Peyer's patch (tissue), 4 donors: ENCODE results near the gene OR51A7. TPM values are rescaled to one million over a fixed set of nuclear protein-coding genes. Genes with fewer than 3 reads are reported as not detected.

Source experiments
- DNase-seq, 3 donors: peaks; one replicate each; pipeline ENCODE4 v3.0.0-alpha.2; 2017 to 2019
- H3K27ac ChIP-seq, 4 donors: fragments of 200-600 bp; sonication (generic); one replicate each; pipeline ENCODE4 v1.5.1; 2016 to 2019
- H3K27me3 ChIP-seq, 2 donors: fragments of 200-600 bp; sonication (generic); one replicate each; pipeline ENCODE4 v1.5.1; 2019
- H3K36me3 ChIP-seq, 3 donors: fragments of 200-600 bp; sonication (generic); one replicate each; pipeline ENCODE4 v1.5.1; 2016 to 2019
- H3K4me1 ChIP-seq, 4 donors: fragments of 200-600 bp; sonication (generic); one replicate each; pipeline ENCODE4 v1.5.1; 2016 to 2019
- H3K4me3 ChIP-seq, 4 donors: fragments of 200-600 bp; sonication (generic); 1 replicate in 3 of 4; 2 replicates in 1 of 4; pipeline ENCODE4 v1.5.1; 2016 to 2019; ENCODE audit warnings: mild to moderate bottlenecking in 1 of 4
- H3K9me3 ChIP-seq, 4 donors: fragments of 200-600 bp; sonication (generic); one replicate each; pipeline ENCODE4 v1.5.1; 2016 to 2019; ENCODE audit warnings: mild to moderate bottlenecking in 1 of 4
- POLR2A ChIP-seq, 2 donors: fragments of 450-650 bp; IDR thresholded peaks; one replicate each; pipeline ENCODE4 v1.5.1; 2017; ENCODE audit warnings: antibody characterized with exemption in 2 of 2, mild to moderate bottlenecking in 2 of 2, moderate library complexity in 2 of 2
- total RNA-seq, 4 donors: library from RNA; depleted of rRNA; stranded (reverse); fragments of >200 nt; gene quantifications; one replicate each; pipeline ENCODE4 v1.1.0, GENCODE V29; 2016
- TF ChIP-seq, protein P1 (sequence below), 6 experiments: fragments of 450-650 bp in 4 of 6; fragments of 200-600 bp in 2 of 6; sonication (generic) in 1 of 6; IDR thresholded peaks; one replicate each; pipeline ENCODE4 v1.5.1; 2017 to 2019; ENCODE audit warnings: antibody characterized with exemption in 6 of 6, mild to moderate bottlenecking in 3 of 6, moderate library complexity in 1 of 6

The OR51A7 gene
- total RNA-seq, 4 donors from 2014 or later = not detected

DNA sequence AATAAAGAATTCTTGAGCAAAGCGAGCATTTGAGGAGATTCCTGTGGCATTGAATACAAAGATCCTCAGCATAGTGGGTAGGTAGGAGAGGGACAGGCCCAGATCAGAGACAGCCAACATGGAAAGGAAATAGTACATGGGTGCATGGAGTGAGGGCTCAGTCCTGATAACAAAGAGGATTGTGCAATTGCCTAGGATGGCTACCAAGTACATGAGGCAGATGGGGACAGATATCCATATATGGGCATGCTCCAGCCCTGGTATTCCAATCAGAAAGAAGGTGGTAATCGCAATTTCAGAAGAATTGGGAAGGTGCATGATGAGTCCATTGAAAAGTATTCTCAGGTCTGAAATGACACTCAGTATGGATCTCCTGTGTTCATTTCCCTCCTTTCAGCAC lies 13.3 kb upstream of the OR51A7 start:
- H3K4me1 ChIP-seq = no peaks in the 10 kb centered on the region
- TF ChIP-seq, protein P1, sequence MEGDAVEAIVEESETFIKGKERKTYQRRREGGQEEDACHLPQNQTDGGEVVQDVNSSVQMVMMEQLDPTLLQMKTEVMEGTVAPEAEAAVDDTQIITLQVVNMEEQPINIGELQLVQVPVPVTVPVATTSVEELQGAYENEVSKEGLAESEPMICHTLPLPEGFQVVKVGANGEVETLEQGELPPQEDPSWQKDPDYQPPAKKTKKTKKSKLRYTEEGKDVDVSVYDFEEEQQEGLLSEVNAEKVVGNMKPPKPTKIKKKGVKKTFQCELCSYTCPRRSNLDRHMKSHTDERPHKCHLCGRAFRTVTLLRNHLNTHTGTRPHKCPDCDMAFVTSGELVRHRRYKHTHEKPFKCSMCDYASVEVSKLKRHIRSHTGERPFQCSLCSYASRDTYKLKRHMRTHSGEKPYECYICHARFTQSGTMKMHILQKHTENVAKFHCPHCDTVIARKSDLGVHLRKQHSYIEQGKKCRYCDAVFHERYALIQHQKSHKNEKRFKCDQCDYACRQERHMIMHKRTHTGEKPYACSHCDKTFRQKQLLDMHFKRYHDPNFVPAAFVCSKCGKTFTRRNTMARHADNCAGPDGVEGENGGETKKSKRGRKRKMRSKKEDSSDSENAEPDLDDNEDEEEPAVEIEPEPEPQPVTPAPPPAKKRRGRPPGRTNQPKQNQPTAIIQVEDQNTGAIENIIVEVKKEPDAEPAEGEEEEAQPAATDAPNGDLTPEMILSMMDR (IDR thresholded peaks at IDR 0.05) = no peak
- TF ChIP-seq POLR2A (IDR thresholded peaks at IDR 0.05) = no peak
- no peak overlapping the region for H3K4me3 ChIP-seq
- no peaks in the 10 kb centered on the region for H3K36me3 ChIP-seq
- H3K9me3 ChIP-seq = no peaks in the 10 kb centered on the region
- no peaks in the 10 kb centered on the region for H3K27me3 ChIP-seq
- no peak for DNase-seq
- H3K27ac ChIP-seq = no peak overlapping the region

DNA sequence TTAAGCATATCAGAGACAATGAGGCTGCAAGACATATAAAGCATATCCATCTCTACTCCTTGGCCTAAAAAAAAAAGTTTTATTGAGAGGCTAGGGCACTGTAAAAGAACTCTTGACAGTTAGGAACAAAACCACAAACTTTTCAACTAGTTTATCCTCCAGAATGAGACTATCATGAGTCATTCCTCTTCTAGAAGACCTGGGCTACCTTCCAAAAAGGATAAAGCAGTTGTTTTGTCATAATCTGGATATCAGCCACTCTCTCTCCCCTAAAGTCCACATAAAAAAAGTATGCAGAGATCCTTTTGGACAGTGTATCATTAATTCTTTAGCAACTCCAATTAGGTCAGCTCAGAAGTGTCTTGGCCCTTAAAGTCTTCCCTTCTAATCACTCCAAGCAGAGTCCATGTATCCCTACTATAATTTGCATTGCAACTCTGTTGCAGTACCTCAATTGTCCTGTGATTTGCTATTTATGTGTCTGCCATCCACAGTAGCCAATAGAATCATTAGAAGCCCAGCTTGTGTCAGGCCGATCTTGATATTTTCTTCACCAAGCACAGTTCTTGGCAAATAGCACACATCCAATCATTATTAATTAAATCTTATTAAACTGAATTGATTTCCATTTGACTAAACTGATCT lies 11.5 kb upstream of the OR51A7 start:
- no peaks in the 10 kb centered on the region for H3K27me3 ChIP-seq
- DNase-seq = no peak
- no peaks in the 10 kb centered on the region for H3K36me3 ChIP-seq
- no peaks in the 10 kb centered on the region for H3K4me1 ChIP-seq
- no peak overlapping the region for H3K27ac ChIP-seq
- TF ChIP-seq, protein P1 (IDR thresholded peaks at IDR 0.05) = no peak
- TF ChIP-seq POLR2A (IDR thresholded peaks at IDR 0.05) = no peak
- no peak overlapping the region for H3K4me3 ChIP-seq
- no peaks in the 10 kb centered on the region for H3K9me3 ChIP-seq

DNA sequence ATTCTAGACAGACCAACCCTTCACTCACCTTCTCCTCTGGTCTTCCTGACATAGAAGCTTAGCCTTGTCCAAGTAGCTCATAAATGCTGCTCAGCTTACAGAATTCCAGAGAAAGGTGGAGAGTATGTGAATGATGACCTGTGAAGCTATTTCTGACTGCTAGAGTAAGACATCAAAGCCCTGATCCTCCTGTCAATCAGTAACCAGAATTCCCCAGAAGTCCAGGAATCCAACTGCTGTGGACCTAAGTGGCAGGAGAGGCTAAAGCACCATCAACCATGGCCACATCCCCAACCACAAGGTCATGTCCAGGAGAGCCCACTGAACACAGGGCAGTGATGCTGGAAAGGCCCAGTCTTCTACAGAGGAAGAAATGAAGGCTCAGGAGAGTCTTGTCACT lies 13.0 kb downstream of the OR51A7 start:
- Histone ChIP-seq H3K4me1 (no peaks in the 10 kb centered on the region), H3K27me3 (no peaks in the 10 kb centered on the region), H3K4me3 (no peak overlapping the region), H3K9me3 (no peaks in the 10 kb centered on the region), H3K36me3 (no peaks in the 10 kb centered on the region), H3K27ac (no peak overlapping the region)
- no peak for DNase-seq
- TF ChIP-seq POLR2A (IDR thresholded peaks at IDR 0.05) = no peak
- TF ChIP-seq, protein P1 (IDR thresholded peaks at IDR 0.05) = no peak

DNA sequence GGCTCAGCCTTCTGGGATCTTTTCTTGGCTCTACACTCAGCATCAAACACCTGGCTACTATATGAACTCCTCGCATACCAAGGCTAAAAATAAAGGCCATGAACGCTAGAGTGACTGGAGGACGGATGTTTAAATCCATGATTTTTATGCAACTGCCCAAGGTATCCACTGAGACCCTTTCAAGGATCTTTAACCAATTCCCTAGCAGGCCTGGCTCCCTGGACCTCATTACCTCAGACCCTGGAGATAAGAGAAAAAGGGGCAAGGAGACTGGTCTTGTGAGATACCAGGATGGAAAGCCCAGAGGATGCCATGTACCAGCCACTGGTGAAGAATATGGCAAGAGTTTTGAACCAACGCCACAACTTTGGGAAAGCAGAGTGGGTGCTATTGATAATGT lies 15.7 kb downstream of the OR51A7 start, which contains the start of gene OR51G2:
Gene OR51G2 (minus strand): TSS at position 101 of the 400 bp plus-strand sequence. CDS start 3,687 bp downstream, outside the sequence.
- Histone ChIP-seq H3K4me3 (no peak within 1 kb of the TSS), H3K4me1 (no peaks in the 10 kb centered on the region), H3K27me3 (no peaks in the 10 kb centered on the region), H3K9me3 (no peaks in the 10 kb centered on the region), H3K27ac (no peak within 1 kb of the TSS), H3K36me3 (no peaks in the 10 kb centered on the region)
- no peak for DNase-seq
- TF ChIP-seq, protein P1 (IDR thresholded peaks at IDR 0.05) = no peak
- no peak for TF ChIP-seq POLR2A (IDR thresholded peaks at IDR 0.05)

DNA sequence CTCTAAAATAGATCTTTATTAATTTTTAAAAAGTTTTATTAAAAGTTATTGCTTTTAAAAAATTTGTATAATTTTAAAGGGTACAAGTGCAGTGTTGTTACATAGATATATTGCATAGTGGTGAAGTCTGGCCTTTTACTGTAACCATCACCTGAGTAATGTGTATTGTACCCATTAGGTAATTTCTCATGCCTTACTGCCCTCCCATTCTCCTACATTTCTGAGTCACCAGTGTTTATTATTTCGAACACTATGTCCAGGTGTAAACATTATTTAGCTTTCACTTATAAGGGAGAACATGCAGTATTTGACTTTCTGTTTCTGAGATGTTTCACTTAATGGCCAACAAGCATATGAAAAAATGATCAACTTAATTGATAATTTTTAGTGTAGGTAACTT lies 18.2 kb downstream of the OR51A7 start:
- no peak overlapping the region for H3K4me3 ChIP-seq
- no peak overlapping the region for H3K27ac ChIP-seq
- no peaks in the 10 kb centered on the region for H3K9me3 ChIP-seq
- no peaks in the 10 kb centered on the region for H3K36me3 ChIP-seq
- no peak for TF ChIP-seq POLR2A (IDR thresholded peaks at IDR 0.05)
- TF ChIP-seq, protein P1 (IDR thresholded peaks at IDR 0.05) = no peak
- H3K27me3 ChIP-seq = no peaks in the 10 kb centered on the region
- no peaks in the 10 kb centered on the region for H3K4me1 ChIP-seq
- no peak for DNase-seq
